Globus pallidus (tissue), 1 donor: ENCODE data around the gene APOH.
"Not testable (repeated sequence)": the region's sequence is repeated elsewhere in the genome, so short reads cannot be mapped to it uniquely, and the experiment has no call there.

Source experiments
- DNase-seq: peaks from one replicate; pipeline ENCODE4 v3.0.0-alpha.2; 2015; ENCODE audit warnings: low spot score

The APOH gene

GRCh38 chr17:66228887-66229782 is at the start of gene APOH:
Gene APOH (minus strand): TSS chr17:66229415. CDS start chr17:66229379, 36 bp downstream.
- no peak for DNase-seq

- DNase-seq: no peak
Observed at GRCh38 chr17:66277191-66277590, 48.0 kb upstream of the APOH start.

- DNase-seq: no peak
Observed at GRCh38 chr17:66276328-66276937, 47.2 kb upstream of the APOH start.

- no peak for DNase-seq
Observed at GRCh38 chr17:66275651-66276050, 46.4 kb upstream of the APOH start.

GRCh38 chr17:66273586-66273848 is 44.3 kb upstream of the APOH start:
- no peak for DNase-seq

- no peak for DNase-seq
Observed at GRCh38 chr17:66272811-66273585, 43.8 kb upstream of the APOH start.

GRCh38 chr17:66271512-66271911 is 42.3 kb upstream of the APOH start:
- DNase-seq: no peak

- DNase-seq: no peak
Observed at GRCh38 chr17:66270106-66270505, 40.9 kb upstream of the APOH start.

GRCh38 chr17:66268247-66268927 is 39.2 kb upstream of the APOH start:
- DNase-seq: no peak

- no peak for DNase-seq
Observed at GRCh38 chr17:66264696-66265095, 35.5 kb upstream of the APOH start.

- DNase-seq: no peak
Observed at GRCh38 chr17:66262767-66263166, 33.6 kb upstream of the APOH start.

GRCh38 chr17:66260688-66261087 is 31.5 kb upstream of the APOH start:
- no peak for DNase-seq

GRCh38 chr17:66260275-66260674 is 31.1 kb upstream of the APOH start:
- DNase-seq: no peak

GRCh38 chr17:66255527-66255971 is 26.3 kb upstream of the APOH start:
- DNase-seq: no peak

GRCh38 chr17:66255112-66255511 is 25.9 kb upstream of the APOH start:
- peak; percentile 70 for DNase-seq

- DNase-seq: not testable (repeated sequence)
Observed at GRCh38 chr17:66253458-66253857, 24.2 kb upstream of the APOH start.

- DNase-seq: no peak
Observed at GRCh38 chr17:66250686-66251085, 21.5 kb upstream of the APOH start.

GRCh38 chr17:66248285-66248684 is 19.1 kb upstream of the APOH start:
- DNase-seq: no peak

- DNase-seq: no peak
Observed at GRCh38 chr17:66241839-66242238, 12.6 kb upstream of the APOH start.

GRCh38 chr17:66240630-66241029 is 11.4 kb upstream of the APOH start:
- no peak for DNase-seq

- no peak for DNase-seq
Observed at GRCh38 chr17:66240013-66240412, 10.8 kb upstream of the APOH start.

GRCh38 chr17:66235377-66235994 is 6.3 kb upstream of the APOH start:
- DNase-seq: no peak
